ENCODE measurements around the gene SIPA1L3. TPM values are rescaled to one million over a fixed set of nuclear protein-coding genes. Genes with fewer than 3 reads are reported as not detected.

Gene SIPA1L3
- total RNA-seq, 2 experiments from 2014 or later, result 8.9 to 9.8 TPM

- CTCF ChIA-PET, result interaction anchor here (1.1 to 1.5 kb wide), 2 partner anchors 11 to 174 kb away, joined by 4 read pairs; no protein-coding TSS in a partner anchor
- POLR2A ChIA-PET, result no interaction called here
- H3K4me3 Mint-ChIP-seq, result no peak overlapping the region
- no peak for TF ChIP-seq CTCF (IDR thresholded peaks at IDR 0.05)
- H3K36me3 Mint-ChIP-seq (ENCODE audit: low read depth), result peaks cover 1% of the 10 kb centered on the region
- H3K27ac Mint-ChIP-seq, result no peak overlapping the region
- peaks cover 1% of the 10 kb centered on the region for H3K9me3 Mint-ChIP-seq
- no peaks in the 10 kb centered on the region for H3K27me3 Mint-ChIP-seq
- intact Hi-C loops (cut with micrococcal nuclease), result no loop called here
- no peak for ATAC-seq
- peaks cover 16% of the 10 kb centered on the region for H3K4me1 Mint-ChIP-seq (ENCODE audit: low read depth)
- DNase-seq, result no peak
These were observed 169.3 kb downstream of the SIPA1L3 start for GRCh38 chr19:38076337-38076736.

GRCh38 chr19:38078302-38078930 lies 171.4 kb downstream of the SIPA1L3 start:
- POLR2A ChIA-PET, result no interaction called here
- intact Hi-C loops (cut with micrococcal nuclease), result no loop called here
- no peaks in the 10 kb centered on the region for H3K36me3 Mint-ChIP-seq (ENCODE audit: low read depth)
- no peak for TF ChIP-seq CTCF (IDR thresholded peaks at IDR 0.05)
- no peak for DNase-seq
- H3K27ac Mint-ChIP-seq, result no peak overlapping the region
- peaks cover 17% of the 10 kb centered on the region for H3K4me1 Mint-ChIP-seq (ENCODE audit: low read depth)
- H3K4me3 Mint-ChIP-seq, result no peak overlapping the region
- CTCF ChIA-PET, result no interaction called here
- no peak for ATAC-seq
- H3K27me3 Mint-ChIP-seq, result no peaks in the 10 kb centered on the region
- H3K9me3 Mint-ChIP-seq, result no peaks in the 10 kb centered on the region

GRCh38 chr19:38079926-38080380 lies 172.9 kb downstream of the SIPA1L3 start:
- ATAC-seq (peak; percentile 40), DNase-seq (peak; percentile 7)
- intact Hi-C loops (cut with micrococcal nuclease), result no loop called here
- H3K36me3 Mint-ChIP-seq (ENCODE audit: low read depth), result no peaks in the 10 kb centered on the region
- no peaks in the 10 kb centered on the region for H3K27me3 Mint-ChIP-seq
- H3K27ac Mint-ChIP-seq, result peak overlapping the region; percentile 43
- peaks cover 17% of the 10 kb centered on the region for H3K4me1 Mint-ChIP-seq (ENCODE audit: low read depth)
- H3K9me3 Mint-ChIP-seq, result no peaks in the 10 kb centered on the region
- ChIA-PET CTCF (interaction anchor here (1.4 kb wide), 1 partner anchor 178 kb away, joined by 8 read pairs; no protein-coding TSS in a partner anchor), POLR2A (interaction anchor here (1.4 to 1.9 kb wide), 2 partner anchors 14 to 31 kb away, joined by 7 to 9 read pairs; no protein-coding TSS in a partner anchor)
- no peak overlapping the region for H3K4me3 Mint-ChIP-seq
- no peak for TF ChIP-seq CTCF (IDR thresholded peaks at IDR 0.05)

GRCh38 chr19:38081547-38082255 lies 174.7 kb downstream of the SIPA1L3 start:
- Mint-ChIP-seq H3K4me3 (no peak overlapping the region), H3K27me3 (no peaks in the 10 kb centered on the region), H3K36me3 (ENCODE audit: low read depth) (no peaks in the 10 kb centered on the region), H3K4me1 (ENCODE audit: low read depth) (peaks cover 17% of the 10 kb centered on the region), H3K27ac (no peak overlapping the region), H3K9me3 (no peaks in the 10 kb centered on the region)
- DNase-seq (no peak), ATAC-seq (no peak)
- POLR2A ChIA-PET, result interaction anchor here (1.9 kb wide), 1 partner anchor 33 kb away, joined by 9 read pairs; no protein-coding TSS in a partner anchor
- TF ChIP-seq CTCF (IDR thresholded peaks at IDR 0.05), result no peak
- CTCF ChIA-PET, result interaction anchor here (1.3 kb wide), 1 partner anchor 13 kb away, joined by 4 read pairs; no protein-coding TSS in a partner anchor
- intact Hi-C loops (cut with micrococcal nuclease), result no loop called here

All from activated CD8-positive, alpha-beta T cell treated with anti-CD3 and anti-CD28 coated beads for 36 hours (primary cell).